Hematopoietic multipotent progenitor cell treated with erythropoietin and hydrocortisone succinate and interleukin-3 and kit ligand, for 6 days (in vitro differentiated cells): Measurements from ENCODE around the gene ERP27.

Experiments
- DNase-seq: peaks from one replicate; pipeline ENCODE4 v3.0.0-alpha.2; 2015

The ERP27 gene

GRCh38 chr12:14938301-14938700 is at the start of gene ERP27:
TSS of gene ERP27 (minus strand) at chr12:14938537. CDS start at chr12:14938508, 29 bp downstream.
- no peak for DNase-seq

- peak; percentile 30 for DNase-seq
These were observed 49.7 kb upstream of the ERP27 start for GRCh38 chr12:14988035-14988434.

DNA sequence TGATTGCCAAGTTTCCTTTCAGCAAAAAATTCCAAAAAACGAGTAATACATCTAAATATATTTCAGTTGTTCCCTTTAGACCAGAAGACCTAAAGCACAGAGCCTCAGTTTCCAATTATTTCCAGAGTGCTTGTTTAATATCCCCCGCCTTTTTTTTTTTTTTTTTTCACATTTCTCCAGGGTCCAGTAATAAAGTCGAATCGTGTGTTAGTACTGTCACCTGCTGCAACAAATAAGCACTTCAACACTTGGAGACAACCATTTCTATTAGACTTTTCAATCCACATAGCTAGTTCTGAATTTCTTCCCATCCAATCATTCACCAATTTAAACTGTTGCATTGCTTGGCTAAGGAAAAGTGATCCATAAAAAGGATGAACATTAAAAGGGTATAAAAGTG is 48.1 kb upstream of the ERP27 start:
- DNase-seq: no peak

DNA sequence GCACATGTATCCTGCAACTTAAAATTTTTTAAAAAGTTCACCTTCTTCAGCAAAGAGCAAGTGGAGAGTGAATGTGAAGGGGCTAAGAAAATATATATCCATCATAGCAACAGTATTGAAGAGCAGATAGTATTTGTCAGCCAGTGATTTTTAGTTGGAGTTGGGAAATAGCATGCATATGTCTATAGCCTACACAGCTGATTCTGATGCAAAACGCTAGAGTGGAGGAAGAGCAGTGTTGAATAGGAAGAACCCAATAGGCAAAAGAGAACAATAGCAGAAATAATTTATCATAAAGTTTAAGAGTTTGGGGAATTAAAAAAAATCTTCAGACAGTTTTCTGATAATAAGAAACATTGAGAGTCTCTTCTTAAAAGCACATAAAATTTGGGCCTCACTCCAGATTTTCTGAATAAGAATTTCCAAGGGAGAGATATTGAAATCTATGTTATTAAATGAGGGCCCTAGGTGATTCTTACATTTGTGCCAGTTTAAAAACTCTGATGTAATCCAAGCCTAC is 46.5 kb upstream of the ERP27 start:
- DNase-seq: no peak

- no peak for DNase-seq
These were observed 45.7 kb upstream of the ERP27 start for GRCh38 chr12:14984036-14984435.

DNA sequence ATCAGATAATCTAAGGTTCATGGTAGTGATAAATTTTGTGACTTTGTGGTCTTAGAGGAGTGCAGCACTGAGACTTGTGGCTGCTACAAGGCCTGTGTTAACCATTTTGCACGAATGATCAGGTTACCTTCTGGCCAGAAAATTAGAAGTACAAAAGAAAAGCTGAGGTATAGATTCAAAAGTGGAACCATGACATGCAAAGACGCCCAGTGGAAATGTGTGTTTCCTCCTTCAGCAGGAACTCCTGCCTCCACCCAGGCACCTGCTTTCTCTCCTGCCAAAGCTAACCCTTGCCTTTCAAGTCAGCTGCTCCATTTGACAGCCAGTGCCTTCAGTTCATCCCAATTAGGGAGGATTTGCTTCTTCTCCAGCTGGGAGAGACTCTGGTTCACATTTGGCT is 44.7 kb upstream of the ERP27 start:
- DNase-seq: no peak

DNA sequence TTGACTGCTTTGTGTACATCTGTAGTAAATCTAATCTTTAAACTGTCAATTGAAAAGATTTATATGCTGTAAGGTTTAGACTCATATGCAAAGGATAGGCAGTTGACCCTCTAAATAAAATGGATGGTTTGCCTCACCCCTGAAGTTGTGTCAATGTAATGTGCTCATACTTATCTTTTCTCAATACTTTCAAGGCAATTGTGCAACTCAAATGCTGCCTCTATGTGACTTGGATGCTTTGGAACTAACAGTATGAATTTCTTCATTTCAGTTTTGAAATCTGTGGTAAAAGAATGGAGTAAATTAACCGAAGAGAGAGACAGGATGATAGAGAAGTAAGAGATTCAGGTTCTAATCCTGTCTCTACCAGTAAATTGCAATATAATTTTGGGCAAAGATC is 44.2 kb upstream of the ERP27 start:
- peak; percentile 82 for DNase-seq

- DNase-seq: peak; percentile 34
These were observed 42.7 kb upstream of the ERP27 start for GRCh38 chr12:14981049-14981448.

DNA sequence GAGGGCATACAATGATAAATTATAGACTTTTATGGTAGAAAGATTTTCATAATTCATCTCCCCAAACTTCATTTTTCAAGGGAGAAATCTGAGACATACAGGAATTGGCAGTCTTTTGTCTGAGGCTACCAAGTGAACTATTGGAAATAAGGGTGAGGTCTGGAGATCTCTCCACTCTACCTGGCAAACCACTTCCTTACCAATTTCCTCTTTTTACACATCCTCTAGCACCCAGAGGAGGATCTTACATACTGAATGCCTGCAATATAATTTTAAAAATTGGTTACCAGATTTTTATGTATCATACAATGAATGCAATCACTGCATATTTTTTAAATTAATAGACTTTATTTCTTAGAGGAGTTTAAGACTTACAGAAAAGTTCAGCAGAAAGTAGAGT is 41.1 kb upstream of the ERP27 start:
- no peak for DNase-seq

- DNase-seq: no peak
These were observed 38.3 kb upstream of the ERP27 start for GRCh38 chr12:14976658-14977057.

- DNase-seq: no peak
These were observed 37.1 kb upstream of the ERP27 start for GRCh38 chr12:14975457-14975856.

DNA sequence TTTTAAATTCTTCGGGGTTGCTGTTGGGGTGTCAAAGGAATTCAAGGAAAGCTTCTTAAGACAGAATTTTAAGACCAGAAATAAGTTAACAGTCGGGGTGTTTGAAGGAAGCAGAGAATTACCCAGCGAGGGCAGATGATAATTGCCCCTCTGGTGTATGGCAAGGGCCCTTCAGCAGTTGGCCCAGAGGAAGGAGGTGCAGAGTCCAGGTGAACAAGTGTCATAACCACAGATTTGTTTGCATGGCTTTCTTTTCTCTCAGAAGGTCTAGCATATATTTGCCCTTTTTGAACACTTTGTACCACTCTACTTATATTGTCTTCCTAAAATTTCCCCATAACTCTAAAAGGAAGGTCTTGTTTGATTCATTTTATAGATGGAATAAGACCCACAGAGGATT is 36.3 kb upstream of the ERP27 start:
- DNase-seq: no peak

- DNase-seq: no peak
These were observed 34.5 kb upstream of the ERP27 start, which contains the start of gene PDE6H for GRCh38 chr12:14972816-14973215. TSS of gene PDE6H (plus strand) at chr12:14973042. CDS start at chr12:14978013, 4,971 bp downstream.

GRCh38 chr12:14970473-14970872 is 32.1 kb upstream of the ERP27 start:
- DNase-seq: peak; percentile 54

- DNase-seq: no peak
These were observed 30.1 kb upstream of the ERP27 start for GRCh38 chr12:14968478-14968877.

GRCh38 chr12:14965221-14965620 is 26.9 kb upstream of the ERP27 start:
- no peak for DNase-seq

DNA sequence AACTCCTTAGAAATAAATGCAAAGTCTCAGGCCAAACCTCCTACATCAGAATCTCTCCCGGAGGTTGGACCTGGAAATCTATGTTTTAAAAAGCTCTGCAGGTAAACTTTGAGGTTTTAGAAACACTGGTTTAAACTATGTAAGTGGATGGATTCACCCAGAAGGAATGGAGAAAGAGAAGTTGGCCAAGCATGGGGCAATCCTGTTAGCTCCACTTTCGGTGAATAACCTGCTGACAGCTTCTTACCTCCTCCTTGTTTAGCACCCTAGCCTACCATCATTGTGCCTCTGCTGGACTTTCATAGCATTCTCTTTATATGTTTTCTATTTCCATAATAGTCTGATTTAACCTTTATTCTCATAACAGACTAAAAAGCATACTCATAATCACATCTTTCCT is 26.1 kb upstream of the ERP27 start:
- DNase-seq: no peak

- no peak for DNase-seq
These were observed 25.2 kb upstream of the ERP27 start for GRCh38 chr12:14963520-14963919.

GRCh38 chr12:14962797-14963196 is 24.5 kb upstream of the ERP27 start:
- no peak for DNase-seq

- peak; percentile 67 for DNase-seq
These were observed 23.8 kb upstream of the ERP27 start for GRCh38 chr12:14962153-14962539.

DNA sequence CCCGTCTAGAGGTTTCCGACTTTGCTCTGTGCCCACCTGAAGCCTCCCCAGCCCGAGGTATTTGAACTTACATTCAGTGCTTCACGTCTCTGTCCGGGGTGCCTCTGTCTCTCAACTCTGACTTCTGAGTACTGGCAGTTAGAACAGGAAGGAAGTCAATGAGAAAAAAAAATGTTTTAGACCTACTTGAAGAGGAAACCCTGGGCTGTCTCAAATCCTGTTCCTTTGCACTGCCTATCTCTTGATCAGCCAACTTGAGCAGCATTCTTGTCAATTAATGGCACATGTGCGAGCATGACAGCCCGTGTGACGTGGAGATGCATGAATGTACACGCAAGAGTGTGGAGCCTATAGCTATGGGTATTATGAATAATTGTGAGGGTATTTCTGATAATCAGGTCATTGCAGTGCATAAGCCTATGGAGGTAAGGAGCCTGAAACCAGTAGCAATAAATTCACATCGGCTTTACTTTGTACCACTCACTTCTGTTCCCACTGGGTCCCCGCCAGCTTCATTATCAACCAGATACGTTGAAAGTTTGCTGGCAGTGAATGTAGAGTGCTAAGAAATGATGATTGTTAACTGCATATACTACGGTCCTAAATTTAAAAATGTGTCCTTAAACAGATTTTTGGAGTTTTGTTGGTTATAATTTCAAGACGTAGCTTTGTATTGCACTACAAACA is 23.3 kb upstream of the ERP27 start, which contains the start of gene ARHGDIB:
ARHGDIB (minus strand) TSS at position 136 of the 687 bp plus-strand sequence. CDS start 10,889 bp downstream, outside the sequence.
- DNase-seq: peak; percentile 96

DNA sequence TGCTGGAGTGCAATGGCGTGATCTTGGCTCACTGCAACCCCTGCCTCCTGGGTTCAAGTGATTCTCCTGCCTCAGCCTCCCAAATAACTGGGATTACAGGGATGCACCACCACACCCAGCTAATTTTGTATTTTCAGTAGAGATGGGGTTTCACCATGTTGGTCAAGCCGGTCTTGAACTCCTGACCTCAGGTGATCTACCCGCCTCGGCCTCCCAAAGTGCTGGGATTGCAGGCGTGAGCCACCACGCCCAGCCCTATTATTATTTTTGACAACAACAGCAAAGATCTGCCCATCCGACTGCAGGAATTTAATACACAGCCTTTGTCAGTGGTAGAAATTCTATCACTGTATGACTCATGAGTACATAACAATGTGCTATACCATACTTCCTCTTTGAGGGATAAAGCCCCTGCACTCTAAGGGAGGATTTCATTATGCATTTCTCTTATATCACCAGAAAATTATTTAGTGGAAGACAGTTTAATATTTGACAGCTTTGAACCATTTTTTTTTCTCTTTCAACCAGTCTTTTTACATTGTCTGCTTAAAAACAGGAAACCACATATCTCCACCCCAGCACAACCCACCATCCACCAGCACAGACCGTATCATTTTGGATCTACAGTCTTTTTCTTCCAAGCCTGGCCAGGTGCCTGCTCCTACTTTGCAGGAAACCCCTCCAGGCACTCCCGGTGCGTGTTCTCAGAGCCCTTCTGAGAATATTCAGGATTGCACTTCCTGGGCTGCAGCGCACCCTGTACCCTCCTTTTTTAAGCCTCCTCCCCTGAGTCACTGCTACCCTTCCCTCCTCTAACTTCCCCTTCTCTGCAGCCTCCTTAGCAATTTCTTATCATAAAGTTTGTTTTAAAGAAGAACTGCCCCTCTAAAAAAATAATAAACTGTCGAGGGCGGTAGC is 22.5 kb upstream of the ERP27 start:
- peak; percentile 73 for DNase-seq

DNA sequence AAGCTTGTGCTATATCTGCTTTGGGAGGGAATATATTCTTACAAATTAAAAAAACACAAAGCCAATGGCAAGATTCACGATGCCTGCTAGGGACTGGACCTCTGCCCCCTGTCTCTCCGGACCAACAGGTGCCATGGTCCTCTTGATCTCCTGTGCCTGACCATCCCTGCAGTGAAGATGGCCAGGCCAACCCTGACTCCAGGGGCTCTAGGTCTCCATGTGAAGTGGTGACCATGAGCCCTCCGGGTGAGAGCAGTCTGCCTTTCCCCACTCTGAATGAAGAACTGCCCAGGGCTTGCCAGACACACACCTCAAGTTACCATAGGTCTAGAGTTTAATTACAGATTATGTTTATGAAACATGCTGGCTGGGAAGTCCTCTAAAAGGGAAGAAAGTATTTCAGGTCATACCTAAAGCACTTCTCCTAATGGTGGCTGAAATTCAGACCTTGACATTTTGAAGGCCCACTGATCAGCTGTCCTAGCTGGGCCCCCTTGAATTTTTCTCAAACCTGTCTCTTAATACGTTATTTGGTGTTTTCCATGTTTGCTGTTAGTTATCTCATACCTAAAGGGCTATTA is 21.7 kb upstream of the ERP27 start:
- peak; percentile 36 for DNase-seq
